Head of caudate nucleus (tissue), 42 donors: ENCODE results near the gene ANK3.

ENCODE experiments used
- DNase-seq, 42 donors: peaks; one replicate each; pipeline versions ENCODE4 v3.0.0 to v3.0.0-alpha.2; 2020 to 2021; ENCODE audit warnings: mixed read lengths in 7 of 42
- intact Hi-C: fragments of 100-400 bp; cut with DNase I; formaldehyde crosslinking; loops from one replicate; pipeline ENCODE4 v1.15.0; 2022

Gene ANK3

DNA sequence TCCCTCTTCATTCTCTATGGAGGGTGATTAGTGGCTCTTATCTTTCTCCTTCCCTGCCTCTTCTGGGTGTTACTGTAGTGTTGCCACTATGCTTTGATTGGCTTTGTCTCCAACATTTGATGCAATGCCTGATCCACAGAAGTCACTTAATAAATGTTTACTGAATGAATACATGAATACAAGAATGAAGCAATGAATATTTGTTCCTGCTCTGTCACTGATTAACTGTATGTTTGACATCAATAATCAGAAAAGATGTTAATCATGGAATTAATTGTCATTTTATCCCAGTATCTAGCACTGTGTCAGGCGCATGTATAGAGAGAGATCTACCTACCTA, 4.3 kb downstream of the ANK3 start:
- intact Hi-C loops = loop anchor here (5.0 kb wide), 1 partner anchor 33 kb away; no protein-coding TSS in a partner anchor
- DNase-seq = no peak

DNA sequence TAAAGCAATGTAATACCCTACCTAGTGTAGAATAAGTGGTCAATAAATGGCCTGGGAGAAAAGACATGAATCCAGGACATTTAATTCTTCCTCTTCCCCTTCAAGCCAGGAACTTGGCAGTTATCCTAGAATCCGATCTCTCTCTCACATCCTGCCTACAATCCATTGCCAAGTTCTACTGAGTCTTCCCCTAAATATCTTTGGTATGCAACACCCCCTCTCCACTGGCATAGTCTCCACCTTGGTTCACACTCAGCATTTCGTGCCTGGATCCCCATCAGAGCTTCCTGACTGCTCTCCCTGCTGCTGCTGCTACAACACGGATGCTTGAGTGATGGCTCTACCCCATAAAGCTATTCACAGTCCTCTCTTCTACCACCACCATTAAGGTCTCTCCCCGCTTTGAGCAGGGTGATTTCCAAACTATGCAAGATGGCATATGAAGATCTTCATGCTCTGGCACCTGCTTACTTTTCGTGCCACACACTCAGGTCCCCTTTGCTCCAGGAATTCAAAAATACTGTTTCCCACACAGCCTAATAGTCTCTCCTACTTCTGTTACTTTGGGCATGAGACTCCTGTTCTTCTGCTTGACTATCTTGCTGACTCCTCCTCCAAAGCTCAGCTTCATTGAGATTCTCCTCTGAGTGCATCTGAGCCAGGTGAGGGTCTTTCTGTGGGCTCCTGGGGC, 4.8 kb downstream of the ANK3 start:
- DNase-seq = peak in 1 of 42 donors; percentile 28
- intact Hi-C loops = loop anchor here (5.0 kb wide), 1 partner anchor 33 kb away; no protein-coding TSS in a partner anchor

DNA sequence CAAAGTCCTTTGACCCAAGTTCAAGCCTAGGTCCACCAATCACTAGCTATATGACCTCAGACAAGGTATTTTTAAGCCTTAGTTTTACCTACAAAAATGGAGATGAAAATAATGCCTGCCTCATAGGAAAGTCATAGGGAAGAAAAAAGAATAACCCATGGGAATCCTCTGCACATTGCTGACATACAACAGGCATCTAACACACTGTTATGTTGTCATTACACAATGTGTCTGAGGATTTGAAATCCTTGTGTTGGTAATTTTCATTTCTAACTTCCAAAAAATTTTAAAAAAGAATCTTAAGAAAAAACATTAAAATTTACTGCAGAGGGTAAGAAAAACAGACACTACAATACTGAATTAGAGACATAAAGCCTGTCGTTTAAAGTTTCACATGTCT, 5.7 kb downstream of the ANK3 start:
- intact Hi-C loops = no loop called here
- DNase-seq = no peak

DNA sequence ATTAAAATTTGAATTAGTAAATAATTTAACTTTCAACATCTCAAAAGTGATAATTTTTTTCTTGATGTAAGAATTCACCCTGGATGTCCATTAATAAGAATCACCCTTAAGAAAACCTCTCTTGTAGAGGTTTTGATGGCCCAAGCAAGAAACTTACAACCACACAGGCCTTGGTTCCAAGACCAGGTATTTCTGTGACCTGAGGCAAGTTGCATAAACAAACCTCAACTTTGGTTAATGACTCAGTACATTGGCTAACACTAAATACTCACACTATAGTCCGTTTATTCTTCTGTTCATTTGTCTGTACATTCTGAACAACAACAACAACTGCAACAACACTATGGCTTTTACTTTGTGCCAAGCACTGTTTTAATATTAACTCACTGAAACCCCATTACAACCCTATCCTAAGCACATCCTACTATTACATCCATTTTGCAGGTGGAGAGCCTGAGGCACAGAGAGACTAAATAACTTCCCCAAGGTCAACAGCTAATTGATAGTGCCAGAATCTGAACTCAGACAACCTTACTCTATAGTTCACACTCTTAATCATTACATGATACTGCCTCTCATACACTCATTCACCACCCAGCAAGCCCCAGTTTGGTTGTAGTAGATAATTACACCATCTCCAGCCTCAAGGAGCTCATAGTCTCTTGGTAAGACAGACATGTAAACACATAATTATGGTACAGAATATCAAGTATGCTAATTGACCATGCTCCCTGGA, 6.6 kb downstream of the ANK3 start:
- intact Hi-C loops = no loop called here
- no peak for DNase-seq

DNA sequence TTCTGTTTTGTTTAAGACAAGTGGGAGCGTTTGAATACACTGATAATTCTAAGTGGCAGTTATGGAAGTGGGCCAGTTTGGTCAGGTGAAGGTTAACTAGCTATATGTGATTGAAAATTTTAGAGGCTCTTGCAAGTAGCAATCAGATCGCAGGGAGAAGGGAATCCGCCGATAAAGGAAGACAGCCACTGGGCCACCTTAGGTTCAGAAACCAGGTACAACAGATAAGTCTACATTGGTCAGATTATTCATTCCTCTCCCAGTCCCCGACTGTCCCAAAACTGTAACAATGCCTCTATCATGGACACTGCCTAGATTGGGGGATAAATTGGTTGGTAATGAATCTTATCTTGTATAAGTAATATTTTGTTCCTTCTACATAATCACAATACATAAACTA, 8.9 kb downstream of the ANK3 start:
- intact Hi-C loops = no loop called here
- DNase-seq = no peak

DNA sequence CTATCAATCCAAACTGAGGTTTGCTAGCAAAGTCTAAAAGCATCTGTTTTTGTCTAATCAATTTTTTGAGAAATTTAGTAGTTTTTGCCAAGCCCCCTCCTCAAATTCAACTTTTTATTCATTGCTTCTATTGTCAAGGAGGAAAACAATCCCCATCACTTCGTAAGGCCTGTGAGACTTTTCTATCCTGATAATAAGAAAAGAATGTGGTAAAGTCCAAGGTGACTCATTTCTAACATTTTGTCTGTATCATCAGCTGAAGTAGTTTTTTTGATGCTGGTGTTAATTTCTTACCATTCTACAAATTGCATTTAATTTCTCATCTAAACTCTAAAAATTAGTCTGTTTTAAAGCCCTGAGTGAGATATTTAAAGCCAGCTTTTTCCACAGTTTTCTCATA, 11.7 kb downstream of the ANK3 start:
- intact Hi-C loops = no loop called here
- DNase-seq = no peak

DNA sequence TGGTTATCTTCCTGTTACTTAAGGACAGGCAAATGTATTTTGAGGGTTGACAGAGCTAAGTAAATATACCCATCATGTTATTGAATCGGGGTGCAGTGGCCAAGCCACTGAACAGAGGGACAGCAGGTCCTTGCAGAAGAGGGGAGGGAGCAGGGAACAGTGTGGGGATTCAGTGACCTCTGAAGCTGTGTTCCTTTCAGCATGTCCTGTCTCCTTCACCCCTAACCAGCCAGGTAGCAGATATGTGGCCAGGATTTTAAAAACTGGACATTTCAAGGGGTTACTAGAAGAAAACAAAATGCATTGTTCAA, 12.7 kb downstream of the ANK3 start:
- intact Hi-C loops = no loop called here
- no peak for DNase-seq

DNA sequence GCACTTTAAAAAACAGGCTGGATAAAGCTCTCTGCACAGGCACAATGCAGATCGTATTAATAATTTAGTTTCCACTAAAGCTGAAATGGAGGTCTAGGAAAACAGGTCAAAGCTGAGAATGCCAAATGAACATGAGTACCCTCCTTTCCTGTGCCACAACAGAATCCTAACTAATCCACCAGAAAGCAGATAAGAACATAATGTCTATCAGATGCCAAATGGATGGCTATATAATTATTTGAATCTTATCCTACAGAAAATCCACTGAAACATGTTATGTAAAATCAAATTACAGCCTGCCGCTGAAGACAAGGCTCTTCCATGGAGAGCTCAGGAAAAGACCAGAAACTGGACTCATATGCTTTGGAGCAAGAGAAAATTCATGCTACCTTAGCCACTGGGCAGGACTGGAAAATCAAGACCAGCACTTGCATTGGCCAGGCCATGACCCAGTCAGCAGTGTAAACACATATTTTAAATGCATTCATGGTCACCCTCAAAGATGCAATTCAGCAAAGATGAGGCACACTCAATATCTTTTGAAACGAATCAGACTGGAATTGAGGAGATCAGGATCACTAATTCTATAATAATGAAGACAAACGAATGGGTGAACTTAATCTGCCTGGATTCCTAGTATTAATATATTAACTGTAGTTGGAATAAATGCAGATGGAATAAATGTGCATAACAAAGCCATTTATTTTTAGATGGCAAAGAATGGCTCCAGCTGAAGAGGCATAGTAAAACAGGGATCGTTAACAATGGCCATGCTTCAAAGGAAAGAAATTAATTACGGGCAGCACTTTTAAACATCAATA, 13.2 kb downstream of the ANK3 start:
- DNase-seq = no peak
- intact Hi-C loops = no loop called here

DNA sequence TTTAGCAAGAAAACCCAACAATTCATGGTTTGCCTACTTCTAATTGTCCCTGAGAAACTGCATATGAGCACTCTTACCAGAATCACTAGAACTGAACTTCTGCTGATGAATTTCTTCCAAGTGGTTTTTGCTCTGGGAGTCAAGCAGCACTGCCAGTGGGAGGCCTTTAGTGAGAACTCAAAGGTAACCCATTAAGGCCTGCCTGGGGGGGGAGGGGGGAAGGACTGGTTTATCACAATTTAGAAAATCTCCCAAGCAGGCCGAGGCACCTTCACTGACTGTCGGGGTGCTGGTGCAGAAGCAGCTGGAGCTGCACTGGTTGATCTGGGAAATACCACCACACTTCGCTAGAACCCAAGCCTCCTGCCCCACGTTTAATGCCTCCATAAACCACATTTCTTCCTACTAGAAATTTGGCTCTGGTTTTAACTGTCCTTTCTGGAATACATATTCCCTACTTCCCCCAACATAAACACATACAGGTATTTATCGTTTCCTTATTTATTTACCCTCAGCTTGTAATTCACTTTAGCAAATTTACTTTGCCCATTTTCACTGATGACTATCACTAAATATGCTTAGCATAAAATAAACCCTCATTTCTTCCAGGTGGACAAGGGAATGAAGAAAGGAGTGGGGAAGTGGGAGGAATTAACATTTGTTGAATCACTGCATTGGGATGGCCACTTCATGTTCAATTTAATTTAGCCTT, 14.2 kb downstream of the ANK3 start:
- intact Hi-C loops = no loop called here

DNA sequence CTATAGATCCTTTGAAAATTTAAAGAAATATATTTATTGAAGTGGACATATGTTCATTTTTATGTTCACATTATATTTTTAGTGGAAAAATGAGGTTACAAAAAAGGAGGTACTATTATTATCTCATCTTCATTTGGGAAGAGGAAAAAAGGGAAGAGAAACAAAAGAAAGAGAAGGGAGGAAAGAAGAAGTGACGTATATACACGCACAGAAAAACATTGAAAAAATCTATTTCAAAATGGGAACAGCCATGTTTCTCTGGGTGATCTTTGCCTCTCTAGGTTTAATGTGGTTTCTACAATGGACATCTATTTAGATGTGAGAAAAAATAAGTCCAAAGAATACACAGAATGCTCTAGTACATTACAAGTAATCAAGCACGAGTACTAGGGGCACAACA, 14.8 kb downstream of the ANK3 start:
- intact Hi-C loops = no loop called here

More for the DNA sequence above, 14.2 kb downstream of the ANK3 start:
- no peak for DNase-seq

DNA sequence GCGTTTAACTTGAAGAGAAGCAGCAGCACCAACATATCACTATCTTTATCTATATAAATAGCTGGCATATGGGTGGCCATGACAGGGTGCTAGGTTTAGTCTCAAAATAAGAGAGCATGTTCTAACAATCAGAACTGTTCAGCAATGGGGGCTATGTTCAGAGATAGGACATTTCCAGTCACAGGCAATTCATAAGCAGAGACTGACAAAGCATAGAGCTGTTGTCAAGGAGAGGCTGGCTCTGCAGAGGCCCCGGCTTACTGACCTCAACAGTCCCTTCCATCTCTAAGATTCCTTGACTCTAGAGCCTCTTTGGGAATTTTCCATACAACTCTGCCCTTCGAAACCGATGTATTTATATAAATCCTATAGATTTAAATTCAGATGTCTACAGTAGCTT, 17.2 kb downstream of the ANK3 start:
- DNase-seq = peak in 9 of 42 donors; percentile 33 to 70 (median 44)
- intact Hi-C loops = no loop called here

More for the DNA sequence above, 14.8 kb downstream of the ANK3 start:
- DNase-seq = no peak

DNA sequence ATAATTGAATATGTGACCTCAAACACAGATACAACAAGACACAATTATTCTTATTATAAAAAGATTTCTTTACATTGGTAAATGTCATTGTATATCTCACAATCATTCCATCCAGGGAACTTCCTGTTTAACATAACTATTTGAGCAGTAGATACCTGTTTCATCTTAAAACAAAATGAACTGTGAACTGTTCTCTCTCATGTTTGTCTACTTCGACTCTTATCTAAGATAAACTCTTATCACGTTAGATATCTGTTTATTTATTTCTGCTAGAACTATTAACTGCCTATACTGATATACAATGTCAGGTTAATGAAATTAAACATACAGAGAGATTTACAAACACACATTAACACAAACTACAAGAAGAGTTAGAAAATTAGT, 20.1 kb downstream of the ANK3 start:
- DNase-seq = no peak
- intact Hi-C loops = no loop called here

DNA sequence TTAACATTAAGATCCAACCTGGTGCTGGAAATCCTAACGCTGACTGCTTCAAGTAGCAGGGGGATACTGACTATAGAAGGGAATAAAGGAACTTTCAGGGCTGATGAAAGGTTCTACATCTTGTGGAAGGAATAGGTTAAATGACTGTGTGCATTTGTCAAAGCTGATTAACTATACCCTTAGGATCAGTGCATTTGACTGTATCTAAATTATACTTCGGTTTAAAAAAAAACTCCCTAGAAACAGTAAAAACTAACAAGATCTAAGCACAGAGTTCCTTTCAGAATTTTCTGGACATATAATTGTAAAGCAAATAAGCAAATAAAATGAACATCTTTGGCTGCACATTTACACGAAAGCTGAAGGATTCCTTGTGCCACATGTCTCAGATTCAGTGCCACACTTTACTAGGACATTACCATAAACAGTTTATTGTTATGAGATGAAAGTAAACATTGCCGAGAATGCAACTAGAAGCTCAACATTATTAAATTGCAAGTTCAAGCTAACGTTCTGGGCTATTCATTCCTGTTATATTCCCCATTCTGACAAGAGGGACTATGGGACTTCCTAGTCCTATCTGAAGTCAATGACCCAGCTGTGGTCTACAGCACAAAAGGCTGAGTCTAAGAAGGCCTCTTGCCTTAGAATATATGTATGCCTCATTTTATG, 20.7 kb downstream of the ANK3 start:
- DNase-seq = no peak
- intact Hi-C loops = no loop called here

DNA sequence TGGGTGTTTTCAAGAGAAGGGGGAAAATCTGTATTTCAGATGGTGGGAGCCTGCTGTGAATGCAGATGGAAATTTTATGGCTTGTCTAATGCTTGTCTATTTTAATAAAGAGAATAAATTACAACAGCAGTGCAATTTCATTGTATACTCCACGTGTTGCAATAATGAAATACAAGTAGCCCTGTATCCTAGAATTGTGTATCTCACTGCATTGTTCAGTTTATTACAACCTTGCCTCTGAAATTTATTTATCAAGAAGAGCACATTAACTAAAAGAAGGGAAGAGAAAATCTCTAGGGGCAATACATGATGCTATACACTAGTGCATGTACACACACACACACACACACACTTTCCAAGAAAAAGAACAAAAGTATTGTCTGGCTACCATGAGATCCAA, 21.8 kb downstream of the ANK3 start:
- intact Hi-C loops = no loop called here
- no peak for DNase-seq

DNA sequence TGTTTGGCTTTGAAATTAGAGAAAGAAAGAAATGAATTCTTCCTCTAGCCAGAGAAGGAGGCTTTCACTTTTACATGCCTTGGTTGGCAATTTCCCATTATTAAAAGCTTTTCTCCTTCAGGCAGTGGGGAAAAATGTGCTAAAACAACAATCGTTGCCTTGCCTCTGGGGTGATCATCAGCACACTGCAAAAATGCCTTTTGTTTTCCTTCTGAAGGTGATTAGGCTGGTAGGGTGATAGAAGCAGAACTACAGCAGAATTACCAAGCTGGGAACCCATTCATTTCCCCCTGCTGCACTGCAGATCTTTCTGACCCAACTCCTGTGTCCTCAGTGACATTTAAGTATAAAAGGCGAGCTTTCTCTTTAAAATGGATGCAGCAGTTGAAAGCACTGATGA, 22.2 kb downstream of the ANK3 start:
- intact Hi-C loops = no loop called here
- DNase-seq = no peak

DNA sequence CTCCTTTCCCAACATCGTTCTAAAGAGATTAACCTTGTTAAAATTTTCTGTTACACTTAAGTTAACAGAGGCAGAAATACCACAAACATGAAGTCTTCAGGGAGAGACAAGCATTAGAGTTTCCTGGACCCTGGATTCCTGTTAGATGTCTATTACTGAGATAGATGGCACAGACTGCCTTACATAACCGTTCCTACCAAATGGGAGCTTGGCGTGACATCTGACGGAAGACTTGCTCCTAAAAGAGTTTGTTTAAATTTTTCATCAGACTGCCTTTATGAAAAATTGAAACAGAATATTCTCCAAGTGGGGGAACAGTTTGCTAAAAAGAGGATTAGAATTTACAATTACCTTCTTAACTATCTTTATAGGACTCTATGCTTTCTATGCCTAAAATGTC, 22.7 kb downstream of the ANK3 start:
- DNase-seq = peak in 19 of 42 donors; percentile 25 to 74 (median 55)
- intact Hi-C loops = no loop called here

DNA sequence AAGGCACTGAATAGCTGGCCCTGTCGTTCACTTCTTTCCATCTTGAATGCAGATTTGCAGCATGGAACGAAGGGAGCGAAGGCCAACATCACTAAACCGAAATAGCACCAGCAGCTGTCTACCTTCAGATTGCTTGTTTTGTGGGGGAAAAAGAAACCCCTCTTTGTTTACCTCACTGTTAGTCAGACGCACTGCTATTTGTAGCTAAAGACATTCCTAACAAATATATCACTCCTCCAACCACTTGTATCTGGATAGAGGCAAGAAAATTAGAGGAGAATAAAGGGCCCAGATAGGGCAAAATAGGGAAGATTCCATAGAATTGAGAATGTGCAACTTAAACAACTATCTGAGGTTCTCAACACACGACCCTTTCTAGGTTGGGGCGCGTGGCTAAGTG, 26.5 kb downstream of the ANK3 start:
- intact Hi-C loops = no loop called here
- DNase-seq = no peak

DNA sequence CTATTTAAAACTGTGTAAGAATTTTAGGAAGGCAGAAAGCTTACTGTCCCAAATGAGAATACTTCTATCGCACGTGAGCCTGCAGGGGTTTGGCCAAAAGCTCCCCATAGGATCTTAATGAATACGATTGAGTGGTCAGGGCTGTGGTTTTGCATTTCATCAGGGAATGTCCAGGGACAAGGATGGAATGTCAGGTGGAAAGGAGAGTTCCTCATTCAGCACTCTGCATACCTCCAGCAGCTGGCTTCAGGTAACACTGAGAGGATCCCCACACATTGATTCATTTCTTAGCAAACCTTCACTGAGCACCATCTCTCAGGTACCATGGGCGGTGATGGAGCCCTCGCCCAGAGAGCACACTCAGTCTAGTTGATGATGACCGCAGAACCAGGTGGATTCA, 27.2 kb downstream of the ANK3 start:
- DNase-seq = no peak
- intact Hi-C loops = no loop called here

DNA sequence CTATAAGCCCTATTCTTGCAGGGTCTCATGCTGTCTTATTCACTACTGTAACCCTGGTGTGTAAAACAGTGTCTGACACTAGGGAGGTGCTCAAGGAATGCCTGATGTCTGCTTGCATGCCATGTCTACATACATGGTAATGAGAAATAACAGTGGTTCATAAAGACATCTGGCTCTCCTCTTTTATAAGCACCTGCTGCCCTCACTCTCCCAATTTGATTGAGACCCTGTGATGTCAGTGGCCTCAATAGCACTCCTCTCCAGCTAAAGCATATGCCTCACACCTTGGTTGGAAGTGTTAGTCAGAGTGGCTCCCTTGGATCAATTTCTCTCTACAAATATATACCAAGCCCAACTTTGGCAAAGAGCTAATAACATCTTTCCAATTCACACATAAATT, 30.6 kb downstream of the ANK3 start:
- intact Hi-C loops = no loop called here

More for the DNA sequence above, 30.6 kb downstream of the ANK3 start:
- DNase-seq = no peak
